Prostate gland (tissue), 2 donors: ENCODE measurements around the gene SLC34A3.
A peak's percentile ranks its signal among the peaks of the same experiment; 100 is the strongest.

Source experiments
- CTCF ChIP-seq, 4 experiments: fragments of 200-600 bp in 2 of 4; fragments of 450-650 bp in 2 of 4; sonication (generic) in 2 of 4; IDR thresholded peaks; 1 replicate in 3 of 4; 2 replicates in 1 of 4; pipeline ENCODE4 v1.5.1; 2016 to 2019; ENCODE audit warnings: antibody characterized with exemption in 4 of 4, mild to moderate bottlenecking in 2 of 4, moderate library complexity in 2 of 4
- POLR2AphosphoS5 ChIP-seq: sonication (generic); formaldehyde crosslinking; IDR thresholded peaks from one replicate; pipeline ENCODE4 v1.6.1; 2017; ENCODE audit warnings: antibody characterized with exemption

GRCh38 chr9:137188490-137189296 is 42.0 kb upstream of the SLC34A3 start, which contains the start of the genes ANAPC2 and SSNA1:
- TF ChIP-seq CTCF (IDR thresholded peaks at IDR 0.05) = peak in 2 of 4 experiments; percentile 50 to 57
- TF ChIP-seq POLR2AphosphoS5 = peak; percentile 98
